Omental fat pad (tissue), 4 donors: Measurements from ENCODE around the gene EPSTI1. TPM values are rescaled to one million over a fixed set of nuclear protein-coding genes. Genes with fewer than 3 reads are reported as not detected.
A peak's percentile ranks its signal among the peaks of the same experiment; 100 is the strongest.
"Not testable (repeated sequence)": the region's sequence is repeated elsewhere in the genome, so short reads cannot be mapped to it uniquely, and the experiment has no call there.

ENCODE experiments used
- ATAC-seq: fragments of 150-250 bp; one replicate; pipeline ENCODE4 v1.9.1; 2016; ENCODE audit warnings: mild to moderate bottlenecking, moderate library complexity; ENCODE audit not compliant: low FRiP score
- DNase-seq: peaks from one replicate; pipeline ENCODE4 v3.0.0-alpha.2; 2019; ENCODE audit warnings: low spot score
- CTCF ChIP-seq, 3 donors: fragments of 450-650 bp; IDR thresholded peaks; one replicate each; pipeline ENCODE4 v1.5.1; 2016 to 2017; ENCODE audit warnings: antibody characterized with exemption in 3 of 3, mild to moderate bottlenecking in 3 of 3, moderate library complexity in 2 of 3
- total RNA-seq, 4 donors: library from RNA; depleted of rRNA; stranded (reverse); fragments of >200 nt; gene quantifications; one replicate each; pipeline ENCODE4 v1.1.0, GENCODE V29; 2016

EPSTI1 gene
- total RNA-seq, 4 donors from 2014 or later: 8.3 to 31.8 (median 10.9) TPM

DNA sequence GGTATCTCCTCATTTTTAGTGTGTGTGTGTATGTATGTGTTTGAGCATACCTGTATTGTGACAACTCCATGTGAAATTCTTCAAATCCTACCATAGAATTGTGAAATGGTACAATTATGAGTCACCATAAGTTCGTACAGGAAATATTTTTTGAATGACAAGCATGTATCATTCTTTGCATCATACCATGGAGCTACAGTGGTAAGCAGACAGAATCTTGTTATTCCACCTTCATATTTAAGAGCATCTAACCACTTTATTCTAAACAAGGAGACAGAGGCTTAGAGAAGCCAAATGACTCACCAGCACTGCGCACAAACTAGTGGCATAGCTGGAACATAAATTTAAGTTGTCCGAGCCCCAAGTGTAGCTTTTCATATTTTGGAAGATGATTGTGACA, 4.5 kb upstream of the EPSTI1 start:
- no peak for DNase-seq
- TF ChIP-seq CTCF (IDR thresholded peaks at IDR 0.05): no peak
- ATAC-seq: peak; percentile 55

DNA sequence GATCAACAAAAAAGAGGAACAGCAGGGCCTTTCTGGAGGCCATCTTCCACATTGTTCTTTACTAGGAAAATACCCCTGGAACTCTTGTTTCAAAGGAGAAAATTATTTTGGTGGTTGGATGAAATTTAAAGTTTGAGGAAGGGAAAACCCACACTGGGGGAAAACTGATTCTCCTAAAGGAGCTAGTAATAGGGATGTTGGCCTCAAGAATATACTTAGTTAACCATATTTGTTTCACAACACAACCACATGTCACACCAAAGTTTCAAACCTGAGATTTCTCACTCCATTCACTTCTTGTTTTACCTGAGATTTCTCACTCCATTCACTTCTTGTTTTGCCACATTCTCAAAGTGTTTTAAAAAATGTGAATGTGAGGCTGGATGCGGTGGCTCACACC, 2.8 kb upstream of the EPSTI1 start:
- no peak for DNase-seq
- TF ChIP-seq CTCF (IDR thresholded peaks at IDR 0.05): no peak
- ATAC-seq: no peak

DNA sequence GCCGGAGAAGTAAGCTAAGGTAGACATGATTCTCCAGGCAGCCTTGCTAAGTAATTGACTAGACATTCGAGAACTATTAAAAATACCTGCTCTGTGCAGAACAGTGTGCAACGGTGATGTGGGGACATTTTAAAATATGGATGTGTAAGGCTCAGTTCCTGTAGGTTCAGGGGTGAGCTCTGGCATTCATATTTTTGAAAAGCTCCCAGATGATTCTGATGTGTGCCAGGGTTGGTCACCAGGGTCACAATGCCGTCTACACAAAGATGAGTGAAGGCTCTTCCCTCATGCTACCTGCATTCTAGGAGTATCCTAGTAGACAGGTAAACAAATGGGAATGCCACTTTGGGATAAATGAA, 702 bp upstream of the EPSTI1 start:
- no peak for TF ChIP-seq CTCF (IDR thresholded peaks at IDR 0.05)
- DNase-seq (no peak), ATAC-seq (no peak)

- ATAC-seq: peak; percentile 38
Observed at GRCh38 chr13:42991233-42991897, 676 bp downstream of the EPSTI1 start.

DNA sequence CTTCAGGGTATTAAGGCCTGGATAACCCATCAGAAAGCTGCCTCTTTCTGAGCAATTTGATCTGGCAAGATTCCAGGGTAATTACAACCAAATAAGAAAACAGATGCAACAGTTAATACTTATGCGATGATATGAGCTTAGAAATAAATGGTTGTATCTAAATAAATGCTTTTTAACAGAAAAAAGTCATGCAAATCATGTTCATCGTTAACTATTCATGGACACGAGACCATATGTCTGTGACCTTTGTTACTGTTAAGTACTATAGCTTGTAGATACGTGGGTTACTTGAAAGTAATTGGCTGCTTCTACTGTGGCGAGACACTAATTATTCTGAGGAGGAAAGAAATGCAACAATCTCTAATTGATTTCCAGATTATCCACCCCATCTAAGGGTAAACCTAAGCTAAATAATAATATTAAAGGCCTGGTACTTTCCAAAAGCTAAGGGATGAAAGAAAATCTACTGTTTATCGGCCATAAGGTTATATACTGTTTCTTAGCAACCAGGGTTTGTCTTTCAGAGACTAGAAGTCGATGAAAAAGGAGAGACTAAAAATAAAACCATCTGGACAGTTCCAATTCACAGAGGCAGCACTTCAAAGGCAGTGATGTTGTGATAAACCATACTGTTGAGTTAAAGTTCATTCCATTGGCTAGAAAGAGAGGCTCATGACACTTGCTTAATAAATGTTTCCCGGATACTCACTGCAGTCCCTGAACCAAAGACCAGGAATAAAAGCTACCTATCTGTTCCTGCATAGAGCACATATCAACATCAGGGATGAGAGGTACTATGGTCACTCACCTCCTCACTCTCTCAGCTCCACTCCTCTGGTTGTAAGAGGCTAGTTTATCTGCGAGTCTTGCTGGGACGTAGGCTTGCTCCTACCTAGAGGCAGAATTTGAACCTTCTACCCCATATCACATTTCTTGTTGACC, 1.5 kb downstream of the EPSTI1 start:
- no peak for TF ChIP-seq CTCF (IDR thresholded peaks at IDR 0.05)
- ATAC-seq (peak; percentile 23), DNase-seq (no peak)

More at GRCh38 chr13:42991233-42991897, 676 bp downstream of the EPSTI1 start:
- DNase-seq: not testable (repeated sequence)

DNA sequence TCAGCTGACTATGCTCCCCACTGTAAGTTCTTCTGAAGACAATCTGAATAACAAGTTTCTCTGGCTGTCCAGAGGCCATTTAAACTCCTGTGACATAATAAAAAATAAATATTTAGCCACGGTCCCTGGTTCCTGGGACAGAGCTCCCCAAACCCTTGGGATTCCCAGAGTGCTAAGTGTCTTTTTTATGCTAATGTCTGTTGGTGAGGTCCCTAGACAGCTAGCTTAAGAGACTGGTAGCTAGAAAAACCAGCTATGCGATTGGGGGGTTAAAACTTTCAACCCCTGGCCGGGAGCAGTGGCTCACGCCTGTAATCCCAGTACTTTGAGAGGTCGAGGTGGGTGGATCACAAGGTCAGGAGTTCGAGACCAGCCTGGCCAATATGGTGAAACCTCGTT, 5.9 kb downstream of the EPSTI1 start:
- no peak for TF ChIP-seq CTCF (IDR thresholded peaks at IDR 0.05)
- DNase-seq (no peak), ATAC-seq (no peak)

GRCh38 chr13:42985312-42986175, 6.5 kb downstream of the EPSTI1 start:
- TF ChIP-seq CTCF (IDR thresholded peaks at IDR 0.05): no peak
- DNase-seq: no peak
- no peak for ATAC-seq
